ENCODE measurements around the gene AMZ1.

DNA sequence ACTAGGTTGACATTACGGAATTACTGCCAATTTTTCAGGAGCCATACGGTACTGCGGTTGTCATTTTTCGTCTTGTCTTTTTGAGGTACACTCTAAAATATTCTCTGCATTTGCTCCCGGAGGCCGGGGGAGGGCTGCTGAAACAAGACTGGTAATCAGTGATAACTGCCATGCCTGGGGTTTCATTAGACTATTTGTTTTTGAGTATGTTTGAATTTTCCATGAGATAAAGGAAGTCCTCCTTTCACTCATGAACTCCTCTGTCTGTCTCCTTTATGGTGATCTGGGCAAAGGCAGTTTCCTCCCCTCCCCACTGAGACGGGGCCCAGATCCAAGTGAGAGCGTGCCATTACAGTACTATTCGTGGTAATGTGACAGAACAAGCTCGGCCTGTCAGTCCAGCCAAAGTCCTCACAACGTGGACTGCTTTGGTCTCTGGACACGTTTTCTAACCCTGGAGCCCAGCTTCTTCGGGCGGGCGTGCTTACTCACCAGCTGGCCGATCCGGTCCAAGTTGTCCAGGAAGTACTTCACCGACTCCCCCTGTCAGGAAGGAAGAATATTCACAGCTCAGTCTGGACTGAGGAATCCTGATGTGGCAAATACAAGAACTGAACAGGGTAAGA lies 45.1 kb downstream of the AMZ1 start:
- TF ChIP-seq, protein P1, sequence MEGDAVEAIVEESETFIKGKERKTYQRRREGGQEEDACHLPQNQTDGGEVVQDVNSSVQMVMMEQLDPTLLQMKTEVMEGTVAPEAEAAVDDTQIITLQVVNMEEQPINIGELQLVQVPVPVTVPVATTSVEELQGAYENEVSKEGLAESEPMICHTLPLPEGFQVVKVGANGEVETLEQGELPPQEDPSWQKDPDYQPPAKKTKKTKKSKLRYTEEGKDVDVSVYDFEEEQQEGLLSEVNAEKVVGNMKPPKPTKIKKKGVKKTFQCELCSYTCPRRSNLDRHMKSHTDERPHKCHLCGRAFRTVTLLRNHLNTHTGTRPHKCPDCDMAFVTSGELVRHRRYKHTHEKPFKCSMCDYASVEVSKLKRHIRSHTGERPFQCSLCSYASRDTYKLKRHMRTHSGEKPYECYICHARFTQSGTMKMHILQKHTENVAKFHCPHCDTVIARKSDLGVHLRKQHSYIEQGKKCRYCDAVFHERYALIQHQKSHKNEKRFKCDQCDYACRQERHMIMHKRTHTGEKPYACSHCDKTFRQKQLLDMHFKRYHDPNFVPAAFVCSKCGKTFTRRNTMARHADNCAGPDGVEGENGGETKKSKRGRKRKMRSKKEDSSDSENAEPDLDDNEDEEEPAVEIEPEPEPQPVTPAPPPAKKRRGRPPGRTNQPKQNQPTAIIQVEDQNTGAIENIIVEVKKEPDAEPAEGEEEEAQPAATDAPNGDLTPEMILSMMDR (IDR thresholded peaks at IDR 0.05), result no peak
- no peak for TF ChIP-seq EZH2 (IDR thresholded peaks at IDR 0.05)
- no peak for TF ChIP-seq EZH2phosphoT487 (IDR thresholded peaks at IDR 0.05)

Measured in neural progenitor cell (in vitro differentiated cells).